K562 (cell line): ENCODE data around the gene FAM200A. TPM values are rescaled to one million over a fixed set of nuclear protein-coding genes. Genes with fewer than 3 reads are reported as not detected.
A peak's percentile ranks its signal among the peaks of the same experiment; 100 is the strongest.

ENCODE experiments used
- ATAC-seq: fragments of 200-7000 bp; cut with Tn5 transposase; 3 replicates; pipeline ENCODE4 v1.9.1; 2020; ENCODE audit warnings: moderate library complexity
- BruUV-seq: library from RNA; stranded (reverse); fragments of 400-500 nt; replicated peaks from 2 replicates; lab custom pipeline; 2021; lab: Mats Ljungman, UMichigan
- CTCF ChIA-PET: fragments of 300-600 bp; formaldehyde crosslinking; extraction: SDS; loops from one replicate; lab custom pipeline; 2021; ENCODE audit warnings: low intra/inter-chr PET ratio; lab: Yijun Ruan, JAX
- POLR2A ChIA-PET: fragments of 300-600, 350-650 bp; sonication (Branson Sonifier 250); formaldehyde crosslinking; extraction: SDS; loops from one replicate; lab custom pipeline; 2021; ENCODE audit warnings: antibody characterized with exemption, inconsistent platforms; lab: Yijun Ruan, JAX
- DNase-seq, 4 experiments: peaks; one replicate each; pipeline versions ENCODE4 v3.0.0 to v3.0.0-alpha.2; 2011 to 2018; ENCODE audit warnings: low spot score in 3 of 4, mixed read lengths in 3 of 4; ENCODE audit errors: extremely low read depth in 1 of 4
- FAIRE-seq: peaks from 2 replicates; lab custom pipeline; 2011; peaks lifted over from hg19 to GRCh38; lab: Jason Lieb, UNC
- H2AFZ ChIP-seq: 2 replicates; pipeline ENCODE4 v1.6.0; 2011; ENCODE audit warnings: low read depth, low read length, control low read depth, inconsistent platforms
- H3K27ac ChIP-seq: fragments of 200-600 bp; 3 replicates; pipeline ENCODE4 v1.8.0; 2011; ENCODE audit warnings: low read depth, mild to moderate bottlenecking, control low read depth, inconsistent platforms, low read length, moderate library complexity, mixed read lengths; ENCODE audit errors: extremely low read depth
- H3K27me3 ChIP-seq, 2 experiments: fragments of 300-600 bp in 1 of 2; 2 replicates in 1 of 2; 3 replicates in 1 of 2; pipeline versions ENCODE4 v1.6.0 to v1.8.0; 2011; ENCODE audit warnings: inconsistent platforms in 2 of 2, low read length in 2 of 2, mild to moderate bottlenecking in 1 of 2, mixed read lengths in 1 of 2, moderate library complexity in 1 of 2; ENCODE audit not compliant: control insufficient read depth in 2 of 2, insufficient read depth in 2 of 2
- H3K36me3 ChIP-seq: fragments of 300-600 bp; 3 replicates; pipeline ENCODE4 v1.8.0; 2011; ENCODE audit warnings: mild to moderate bottlenecking, low read length, inconsistent platforms; ENCODE audit not compliant: control insufficient read depth, insufficient read depth
- H3K4me1 ChIP-seq, 2 experiments: fragments of 200-600 bp in 1 of 2; replicated peaks in 1 of 2; 2 replicates in 1 of 2; 3 replicates in 1 of 2; pipeline versions ENCODE4 v1.5.1 to v1.8.0; 2011; ENCODE audit warnings: inconsistent platforms in 2 of 2, low read length in 2 of 2, mild to moderate bottlenecking in 1 of 2, mixed read lengths in 1 of 2, moderate library complexity in 1 of 2; ENCODE audit not compliant: control insufficient read depth in 2 of 2, insufficient read depth in 2 of 2
- H3K4me2 ChIP-seq: 2 replicates; pipeline ENCODE4 v1.6.1; 2011; ENCODE audit warnings: low read length, control low read depth, inconsistent platforms, mixed read lengths; ENCODE audit not compliant: insufficient read depth
- H3K4me3 ChIP-seq: fragments of 200-600 bp; sonication (generic), shearing (Covaris generic); 2 replicates; pipeline ENCODE4 v1.5.1; 2016; ENCODE audit warnings: control low read depth, inconsistent platforms
- H3K79me2 ChIP-seq: fragments of 200-600 bp; 3 replicates; pipeline ENCODE4 v1.8.0; 2011; ENCODE audit warnings: low read length, inconsistent platforms; ENCODE audit not compliant: control insufficient read depth, insufficient read depth
- H3K9ac ChIP-seq, 2 experiments: 2 replicates each; pipeline versions ENCODE4 v1.6.0 to v1.6.1; 2011; ENCODE audit warnings: low read depth in 2 of 2, low read length in 2 of 2, control low read depth in 1 of 2, inconsistent platforms in 1 of 2, mild to moderate bottlenecking in 1 of 2, mixed read lengths in 1 of 2; ENCODE audit not compliant: insufficient read depth in 1 of 2
- H3K9me1 ChIP-seq: one replicate; pipeline ENCODE4 v1.6.0; 2011; ENCODE audit warnings: inconsistent platforms, mild to moderate bottlenecking, low read length, moderate library complexity; ENCODE audit not compliant: control insufficient read depth, insufficient read depth
- H3K9me3 ChIP-seq: replicated peaks from 2 replicates; pipeline ENCODE4 v1.5.1; 2011; ENCODE audit warnings: low read depth, low read length, inconsistent platforms; ENCODE audit not compliant: control insufficient read depth, insufficient read depth
- H4K20me1 ChIP-seq: replicated peaks from 2 replicates; pipeline ENCODE4 v1.6.1; 2011; ENCODE audit warnings: low read length, inconsistent platforms, mixed read lengths; ENCODE audit not compliant: control insufficient read depth, insufficient read depth
- BCL6 ChIP-seq: fragments of 250-450 bp; sonication (Bioruptor Pico); IDR thresholded peaks from 2 replicates; pipeline ENCODE4 v1.4.0; 2020
- CBX1 ChIP-seq: sonication (generic); IDR thresholded peaks from 2 replicates; pipeline ENCODE4 v1.6.1; 2016; ENCODE audit warnings: antibody characterized with exemption, low read depth, mild to moderate bottlenecking
- CEBPB ChIP-seq: fragments of 450-650 bp; IDR thresholded peaks from 2 replicates; pipeline ENCODE4 v1.6.1; 2016; ENCODE audit warnings: missing genetic modification characterization, missing compliant biosample characterization
- DMBX1 ChIP-seq: fragments of 250-450 bp; sonication (Bioruptor Pico); IDR thresholded peaks from 2 replicates; pipeline ENCODE4 v1.8.0; 2022; ENCODE audit warnings: inconsistent platforms, mild to moderate bottlenecking, moderate library complexity, borderline replicate concordance
- HEY1 ChIP-seq: fragments of 250-450 bp; sonication (Bioruptor Pico); IDR thresholded peaks from 2 replicates; pipeline ENCODE4 v1.5.0; 2020; ENCODE audit warnings: mild to moderate bottlenecking, moderate library complexity, borderline replicate concordance
- HLTF ChIP-seq: fragments of 450-650 bp; IDR thresholded peaks from 2 replicates; pipeline ENCODE4 v1.6.1; 2016
- ILF3 ChIP-seq: fragments of 450-650 bp; IDR thresholded peaks from 2 replicates; pipeline ENCODE4 v1.6.1; 2018; ENCODE audit warnings: antibody characterized with exemption, mild to moderate bottlenecking, moderate library complexity, borderline replicate concordance
- MAFK ChIP-seq: IDR thresholded peaks from 2 replicates; pipeline ENCODE4 v1.6.1; 2011; ENCODE audit warnings: low read length, improper control_type of control experiment
- NUFIP1 ChIP-seq: fragments of 450-650 bp; IDR thresholded peaks from 2 replicates; pipeline ENCODE4 v1.6.1; 2018; ENCODE audit not compliant: partially characterized antibody
- RBM25 ChIP-seq: fragments of 200-400 bp; formaldehyde crosslinking; IDR thresholded peaks from 2 replicates; pipeline ENCODE4 v1.6.1; 2018; ENCODE audit warnings: low read length, low read depth, moderate library complexity; ENCODE audit not compliant: severe bottlenecking
- TRIM28 ChIP-seq: fragments of 450-650 bp; IDR thresholded peaks from 2 replicates; pipeline ENCODE4 v1.6.1; 2017
- ZBTB1 ChIP-seq: sonication (generic); formaldehyde crosslinking; IDR thresholded peaks from 2 replicates; pipeline ENCODE4 v1.8.1; 2023; ENCODE audit warnings: missing genetic modification reagents, low read depth, mild to moderate bottlenecking, borderline replicate concordance
- ZBTB11 ChIP-seq, 3 experiments: fragments of 200-800 bp in 1 of 3; fragments of 250-450 bp in 1 of 3; fragments of 450-650 bp in 1 of 3; sonication (Bioruptor Pico) in 1 of 3; sonication (Bioruptor generic) in 1 of 3; formaldehyde crosslinking in 1 of 3; IDR thresholded peaks; 2 replicates each; pipeline versions ENCODE4 v1.6.1 to v1.8.0; 2016 to 2022; ENCODE audit warnings: mild to moderate bottlenecking in 2 of 3, missing genetic modification characterization in 2 of 3, missing compliant biosample characterization in 1 of 3, moderate library complexity in 1 of 3
- ZFX ChIP-seq: sonication (generic); formaldehyde crosslinking; IDR thresholded peaks from 2 replicates; pipeline ENCODE4 v1.8.0; 2022; ENCODE audit warnings: mild to moderate bottlenecking, missing genetic modification reagents, moderate library complexity
- ZNF134 ChIP-seq: fragments of 250-450 bp; sonication (Bioruptor Pico); conservative IDR thresholded peaks from 2 replicates; pipeline ENCODE4 v1.4.0; 2020
- ZNF143 ChIP-seq: sonication (generic); formaldehyde crosslinking; IDR thresholded peaks from 2 replicates; pipeline ENCODE4 v1.9.0; 2022; ENCODE audit warnings: mild to moderate bottlenecking, missing genetic modification reagents
- WGBS: fragments of 100-300 bp; shearing (Covaris generic); methylation state at CpG from one replicate; pipeline ENCODE4 v1.1.6; 2016; ENCODE audit warnings: low coverage, mixed read lengths; ENCODE audit not compliant: insufficient coverage; ENCODE audit errors: missing lambda C conversion rate; 5-methylcytosine and 5-hydroxymethylcytosine counted together
- in situ Hi-C: fragments of 300-500 bp; cut with MboI; formaldehyde crosslinking; loops from 4 replicates; pipeline ENCODE4 v1.15.0; 2018; ENCODE audit warnings: inconsistent platforms, mixed read lengths
- intact Hi-C: fragments of 100-400 bp; cut with micrococcal nuclease; formaldehyde crosslinking; loops from 2 replicates; pipeline ENCODE4 v1.14.2; 2022
- polyA plus RNA-seq, 8 experiments: library from polyadenylated mRNA; depleted of rRNA in 4 of 8; stranded (reverse) in 5 of 8; unstranded in 3 of 8; fragments of >200 nt; fragmentation: Nextera tagmentation in 2 of 8; fragmentation: Illumina TruSeq in 1 of 8; extraction: Ambion mirVana in 2 of 8; extraction: Trizol in 1 of 8; gene quantifications; 2 replicates each; pipeline versions ENCODE4 v1.2.1 to v1.2.3, GENCODE V29; 2011 to 2014; ENCODE audit warnings: inconsistent platforms in 1 of 8, missing spikeins in 1 of 8
- total RNA-seq, 7 experiments: library from RNA; depleted of rRNA in 6 of 7; stranded (reverse); fragments of >200 nt in 6 of 7; fragmentation: Illumina TruSeq in 2 of 7; extraction: Trizol in 2 of 7; gene quantifications; 2 replicates each; pipeline versions ENCODE4 v1.2.1 to v1.2.3, GENCODE V29; 2011 to 2021; ENCODE audit warnings: low replicate concordance in 1 of 7

The FAM200A gene
- total and polyA plus RNA-seq, 9 of the 15 experiments (the other 6 are each of a cell fraction or from before 2014, with no cell fraction given) = 3.3 to 11.2 (median 8.3) TPM

DNA sequence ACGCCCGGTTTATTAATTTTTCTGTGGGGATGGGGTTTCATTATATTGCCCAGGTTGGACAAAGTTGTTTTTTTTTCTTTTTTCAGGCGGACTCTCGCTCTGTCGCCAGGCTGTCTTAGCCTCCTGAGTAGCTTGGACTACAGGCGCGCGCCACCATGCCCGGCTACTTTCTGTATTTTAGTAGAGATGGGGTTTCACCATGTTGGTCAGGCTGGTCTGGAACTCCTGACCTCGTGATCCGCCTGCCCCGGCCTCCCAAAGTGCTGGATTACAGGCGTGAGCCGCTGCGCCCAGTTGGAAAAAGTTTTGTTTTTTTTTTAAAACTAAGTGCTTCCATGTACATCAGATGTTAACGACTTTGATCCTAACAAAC, 51.3 kb downstream of the FAM200A start (continued):
- TF ChIP-seq BCL6 (CRISPR knock-in tag) = no peak
- 0 out of 2 replicates have a peak, but pooled peaks have one; percentile 2 for TF ChIP-seq ZBTB1 (CRISPR knock-in tag)
- no peak for TF ChIP-seq ZNF134
- peak; percentile 13; the same call in 1 of the 2 replicates for TF ChIP-seq TRIM28

DNA sequence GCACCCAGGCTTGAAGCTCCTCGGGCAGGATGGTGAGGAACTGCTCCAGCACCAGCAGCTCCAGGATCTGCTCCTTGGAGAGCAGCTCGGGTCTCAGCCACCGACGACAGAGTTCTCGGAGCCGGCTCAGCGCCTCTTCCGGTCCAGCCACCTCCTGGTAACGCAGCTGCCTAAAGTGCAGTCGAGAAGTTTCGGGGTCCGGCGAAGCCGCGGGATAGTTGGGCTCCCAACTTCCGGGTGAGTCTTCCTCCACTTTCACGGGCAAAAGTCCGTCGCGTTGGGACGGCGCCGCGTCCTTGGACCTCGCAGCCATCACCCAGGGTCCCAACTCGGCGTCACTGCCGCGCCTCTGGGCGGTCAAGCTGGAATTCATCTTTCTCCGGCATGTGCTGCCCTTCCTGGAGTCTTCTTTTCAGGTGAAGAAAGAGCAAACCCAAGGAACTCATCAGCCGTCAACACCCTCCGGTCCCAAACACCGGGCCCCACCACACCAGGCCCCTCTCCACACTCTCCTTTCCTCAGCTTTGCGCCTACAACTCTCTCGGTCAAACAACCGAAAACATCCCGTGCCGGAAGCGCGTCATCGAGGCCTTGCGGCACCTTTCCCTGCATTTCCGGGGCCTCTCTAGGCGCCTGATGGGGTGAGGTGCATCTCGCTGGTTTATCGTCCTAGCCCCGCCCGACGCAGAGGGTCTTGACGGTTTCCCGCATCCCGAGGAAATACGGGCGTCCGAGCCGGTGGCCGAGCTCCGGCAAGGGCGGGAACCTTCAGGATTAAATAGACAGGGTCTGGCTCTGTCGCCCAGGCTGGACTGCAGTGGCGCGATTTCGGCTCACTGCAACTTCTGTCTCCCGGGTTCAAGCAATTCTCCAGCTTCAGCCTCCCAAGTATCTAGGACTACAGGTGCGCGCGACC, 51.9 kb downstream of the FAM200A start, which contains the start of gene ZNF394:
TSS of gene ZNF394 (minus strand) at position 561 of the 916 bp plus-strand sequence. CDS start at position 373, 188 bp downstream.
- peaks cover 5 to 27% of the 10 kb centered on the region in 2 experiments; a peak in 3 of 5 replicates for H3K4me1 ChIP-seq
- peak within 1 kb of the TSS; percentile 84 to 99 for H3K9ac ChIP-seq
- TSS peak; percentile 85 for BruUV-seq
- peak; percentile 85 to 98 (median 90) for DNase-seq
- WGBS = under 1% methylated on average over 67 of the region's 68 CpGs
- intact Hi-C loops (loop anchor here (1.0 kb wide), 1 partner anchor 28 kb away; the partner anchor contains the start of gene ZNF789), in situ Hi-C loops (no loop called here)
- H4K20me1 ChIP-seq = peaks cover 20% of the 10 kb centered on the region
- peaks cover 37% of the 10 kb centered on the region for H3K36me3 ChIP-seq
- H3K4me3 ChIP-seq = peak within 1 kb of the TSS; percentile 97
- peaks cover 7% of the 10 kb centered on the region; the same call in 1 of the 2 replicates for H3K9me3 ChIP-seq
- peak; percentile 65 for ATAC-seq
- H2AFZ ChIP-seq = peak within 1 kb of the TSS; percentile 87
- H3K27me3 ChIP-seq = no peaks in the 10 kb centered on the region
- H3K79me2 ChIP-seq = peaks cover 48% of the 10 kb centered on the region
- POLR2A ChIA-PET = interaction anchor here (0.6 to 1.4 kb wide), 8 partner anchors 9 to 106 kb away, joined by 3 to 8 read pairs (median 3); partner anchors contain the start of genes CPSF4, FAM200A and PTCD1
- CTCF ChIA-PET = interaction anchor here (0.6 kb wide), 1 partner anchor 52 kb away, joined by 3 read pairs; no protein-coding TSS in a partner anchor
- H3K4me2 ChIP-seq = peak within 1 kb of the TSS; percentile 93
- FAIRE-seq = peak; percentile 94
- H3K9me1 ChIP-seq = peaks cover 3% of the 10 kb centered on the region
- peak within 1 kb of the TSS; percentile 87 for H3K27ac ChIP-seq
- TF ChIP-seq DMBX1 (CRISPR knock-in tag) (no peak), NUFIP1 (no peak), ZFX (CRISPR knock-in tag) (peak; percentile 80), ILF3 (no peak), ZNF143 (no peak; the same call in 1 of the 2 replicates), CEBPB (tag) (peak; percentile 80), HEY1 (no peak), MAFK (no peak), RBM25 (no peak), CBX1 (peak; percentile 8; the same call in 1 of the 2 replicates), ZBTB11 (CRISPR knock-in tag; IDR thresholded peaks at IDR 0.05) (peak in 2 of 3 experiments; percentile 8 to 92; a peak in 2 of 6 replicates), HLTF (peak; percentile 65; the same call in 1 of the 2 replicates)
